ENCODE results near the gene KCNK10.

DNA sequence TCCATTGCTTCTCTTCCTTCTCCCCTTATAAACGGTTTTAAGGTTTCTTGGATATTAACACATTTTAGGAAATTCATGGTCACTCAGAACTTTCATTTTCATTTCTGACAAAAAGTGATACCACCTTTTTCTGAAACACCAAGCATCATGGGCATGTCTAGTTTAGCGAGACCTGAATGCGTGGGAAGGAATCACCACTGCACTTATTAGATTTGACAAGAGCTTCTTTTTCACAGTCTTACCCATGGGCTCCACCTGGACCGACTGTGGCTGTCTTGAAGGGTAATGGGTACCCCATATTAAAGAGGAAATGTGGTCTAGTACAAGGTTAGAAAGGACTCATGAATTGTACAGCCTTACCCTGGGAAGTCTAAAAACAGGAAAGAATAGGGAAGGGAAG is 95.4 kb downstream of the KCNK10 start:
- TF ChIP-seq, protein P1, sequence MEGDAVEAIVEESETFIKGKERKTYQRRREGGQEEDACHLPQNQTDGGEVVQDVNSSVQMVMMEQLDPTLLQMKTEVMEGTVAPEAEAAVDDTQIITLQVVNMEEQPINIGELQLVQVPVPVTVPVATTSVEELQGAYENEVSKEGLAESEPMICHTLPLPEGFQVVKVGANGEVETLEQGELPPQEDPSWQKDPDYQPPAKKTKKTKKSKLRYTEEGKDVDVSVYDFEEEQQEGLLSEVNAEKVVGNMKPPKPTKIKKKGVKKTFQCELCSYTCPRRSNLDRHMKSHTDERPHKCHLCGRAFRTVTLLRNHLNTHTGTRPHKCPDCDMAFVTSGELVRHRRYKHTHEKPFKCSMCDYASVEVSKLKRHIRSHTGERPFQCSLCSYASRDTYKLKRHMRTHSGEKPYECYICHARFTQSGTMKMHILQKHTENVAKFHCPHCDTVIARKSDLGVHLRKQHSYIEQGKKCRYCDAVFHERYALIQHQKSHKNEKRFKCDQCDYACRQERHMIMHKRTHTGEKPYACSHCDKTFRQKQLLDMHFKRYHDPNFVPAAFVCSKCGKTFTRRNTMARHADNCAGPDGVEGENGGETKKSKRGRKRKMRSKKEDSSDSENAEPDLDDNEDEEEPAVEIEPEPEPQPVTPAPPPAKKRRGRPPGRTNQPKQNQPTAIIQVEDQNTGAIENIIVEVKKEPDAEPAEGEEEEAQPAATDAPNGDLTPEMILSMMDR (IDR thresholded peaks at IDR 0.05) = no peak
- no peak for TF ChIP-seq EP300 (IDR thresholded peaks at IDR 0.05)
- no peak for TF ChIP-seq POLR2AphosphoS5 (IDR thresholded peaks at IDR 0.05)
- no peak for TF ChIP-seq POLR2A (IDR thresholded peaks at IDR 0.05)

All from suprapubic skin (tissue), 4 donors.